Measurements from ENCODE around the gene CRYBB1.

The CRYBB1 gene

DNA sequence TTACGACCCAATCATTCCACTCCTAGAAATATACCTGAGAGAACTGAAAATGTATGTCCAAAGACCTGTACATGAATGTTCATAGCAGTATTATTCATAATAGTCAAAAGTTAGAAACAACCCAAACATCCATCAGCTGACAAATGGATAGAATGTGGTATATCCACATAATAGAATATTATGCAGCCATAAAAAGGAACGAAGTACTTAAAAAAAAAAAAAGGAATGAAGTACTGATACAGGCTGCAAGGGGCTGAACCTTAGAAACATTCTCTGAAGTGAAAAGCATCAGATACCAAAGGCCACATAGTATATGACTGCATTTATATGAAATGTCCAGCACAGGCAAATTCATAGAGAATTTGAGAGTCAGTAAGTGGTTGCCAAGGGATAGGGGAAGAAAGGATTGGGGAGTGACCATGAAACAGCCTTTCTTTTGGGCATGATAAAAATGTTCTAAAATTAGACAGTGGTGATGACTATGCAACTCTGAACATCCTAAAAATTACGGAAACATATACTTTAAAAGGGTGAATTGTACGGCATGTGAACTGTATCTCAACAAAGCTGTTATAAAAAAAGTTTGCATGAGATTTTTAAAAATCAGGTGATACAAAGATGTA lies 29.7 kb downstream of the CRYBB1 start:
- Histone ChIP-seq H3K4me2 (ENCODE audit: low read length) (no peak overlapping the region), H4K20me1 (ENCODE audit: insufficient read depth, low read length) (no peaks in the 10 kb centered on the region), H3K4me3 (ENCODE audit: low read length) (no peak overlapping the region), H3K9ac (ENCODE audit: low read length) (no peak overlapping the region), H3K36me3 (replicated peaks; ENCODE audit: low read depth, low read length) (peaks cover 6% of the 10 kb centered on the region), H3K27me3 (ENCODE audit: low read depth, low read length) (peaks cover 16% of the 10 kb centered on the region), H3K4me1 (ENCODE audit: low read length) (peaks cover 9% of the 10 kb centered on the region), H3K27ac (ENCODE audit: low read length) (no peak overlapping the region), H3K79me2 (ENCODE audit: low read length) (no peaks in the 10 kb centered on the region), H3K9me3 (ENCODE audit: insufficient read depth, low read length) (0 out of 2 replicates have a peak, but pooled peaks cover 6% of the 10 kb centered on the region), H2AFZ (ENCODE audit: low read depth, low read length) (no peak overlapping the region)
- TF ChIP-seq EZH2phosphoT487 (IDR thresholded peaks at IDR 0.05; ENCODE audit: low read depth), result no peak
- TF ChIP-seq, protein P1, sequence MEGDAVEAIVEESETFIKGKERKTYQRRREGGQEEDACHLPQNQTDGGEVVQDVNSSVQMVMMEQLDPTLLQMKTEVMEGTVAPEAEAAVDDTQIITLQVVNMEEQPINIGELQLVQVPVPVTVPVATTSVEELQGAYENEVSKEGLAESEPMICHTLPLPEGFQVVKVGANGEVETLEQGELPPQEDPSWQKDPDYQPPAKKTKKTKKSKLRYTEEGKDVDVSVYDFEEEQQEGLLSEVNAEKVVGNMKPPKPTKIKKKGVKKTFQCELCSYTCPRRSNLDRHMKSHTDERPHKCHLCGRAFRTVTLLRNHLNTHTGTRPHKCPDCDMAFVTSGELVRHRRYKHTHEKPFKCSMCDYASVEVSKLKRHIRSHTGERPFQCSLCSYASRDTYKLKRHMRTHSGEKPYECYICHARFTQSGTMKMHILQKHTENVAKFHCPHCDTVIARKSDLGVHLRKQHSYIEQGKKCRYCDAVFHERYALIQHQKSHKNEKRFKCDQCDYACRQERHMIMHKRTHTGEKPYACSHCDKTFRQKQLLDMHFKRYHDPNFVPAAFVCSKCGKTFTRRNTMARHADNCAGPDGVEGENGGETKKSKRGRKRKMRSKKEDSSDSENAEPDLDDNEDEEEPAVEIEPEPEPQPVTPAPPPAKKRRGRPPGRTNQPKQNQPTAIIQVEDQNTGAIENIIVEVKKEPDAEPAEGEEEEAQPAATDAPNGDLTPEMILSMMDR (IDR thresholded peaks at IDR 0.05; ENCODE audit: low read depth, low read length), result no peak

DNA sequence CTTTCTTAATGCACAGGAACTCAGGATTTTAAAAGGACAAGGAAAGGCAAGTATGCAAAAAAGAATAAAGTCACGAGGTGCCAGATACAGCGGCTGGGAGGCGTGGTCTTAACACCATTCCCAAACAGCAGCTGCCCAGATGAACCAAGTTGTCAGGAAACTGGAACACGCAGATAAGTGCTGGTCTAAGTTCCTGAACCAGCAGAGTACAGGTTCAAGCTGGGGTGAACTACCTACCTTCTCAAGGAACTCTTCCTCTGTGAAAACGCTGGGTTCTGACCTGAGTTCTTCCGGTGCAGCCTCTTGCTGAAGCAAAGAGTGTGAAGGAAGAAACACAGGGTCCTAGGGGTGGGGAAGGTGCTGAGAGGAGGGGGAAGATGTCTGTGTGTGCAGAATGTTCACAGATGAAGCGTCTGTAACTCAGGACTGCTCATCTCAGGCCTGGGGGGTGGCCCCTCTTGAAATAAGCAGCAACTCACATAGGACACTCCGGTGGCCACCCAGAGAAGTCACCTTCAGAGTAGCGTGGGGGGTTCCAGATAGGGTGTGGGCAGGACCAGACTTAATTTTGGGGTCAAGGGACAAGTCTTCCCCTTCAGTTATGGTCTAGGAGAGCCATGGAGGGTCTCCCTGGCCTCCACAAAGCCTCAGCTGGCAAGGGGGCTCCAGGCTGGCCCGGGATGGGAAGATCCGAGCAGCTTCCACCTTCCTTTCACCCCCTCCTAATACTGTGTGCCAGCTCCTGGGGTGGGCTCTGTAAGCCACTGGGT lies 31.1 kb downstream of the CRYBB1 start:
- Histone ChIP-seq H3K79me2 (ENCODE audit: low read length) (no peaks in the 10 kb centered on the region), H3K27ac (ENCODE audit: low read length) (no peak overlapping the region), H3K9ac (ENCODE audit: low read length) (no peak overlapping the region), H4K20me1 (ENCODE audit: insufficient read depth, low read length) (no peaks in the 10 kb centered on the region), H3K4me1 (ENCODE audit: low read length) (peaks cover 9% of the 10 kb centered on the region), H2AFZ (ENCODE audit: low read depth, low read length) (no peak overlapping the region), H3K9me3 (ENCODE audit: insufficient read depth, low read length) (0 out of 2 replicates have a peak, but pooled peaks cover 6% of the 10 kb centered on the region), H3K27me3 (ENCODE audit: low read depth, low read length) (peaks cover 4% of the 10 kb centered on the region; the same call in 1 of the 2 replicates), H3K4me3 (ENCODE audit: low read length) (no peak overlapping the region), H3K36me3 (replicated peaks; ENCODE audit: low read depth, low read length) (peaks cover 6% of the 10 kb centered on the region), H3K4me2 (ENCODE audit: low read length) (no peak overlapping the region)
- TF ChIP-seq, protein P1 (IDR thresholded peaks at IDR 0.05; ENCODE audit: low read depth, low read length), result no peak

DNA sequence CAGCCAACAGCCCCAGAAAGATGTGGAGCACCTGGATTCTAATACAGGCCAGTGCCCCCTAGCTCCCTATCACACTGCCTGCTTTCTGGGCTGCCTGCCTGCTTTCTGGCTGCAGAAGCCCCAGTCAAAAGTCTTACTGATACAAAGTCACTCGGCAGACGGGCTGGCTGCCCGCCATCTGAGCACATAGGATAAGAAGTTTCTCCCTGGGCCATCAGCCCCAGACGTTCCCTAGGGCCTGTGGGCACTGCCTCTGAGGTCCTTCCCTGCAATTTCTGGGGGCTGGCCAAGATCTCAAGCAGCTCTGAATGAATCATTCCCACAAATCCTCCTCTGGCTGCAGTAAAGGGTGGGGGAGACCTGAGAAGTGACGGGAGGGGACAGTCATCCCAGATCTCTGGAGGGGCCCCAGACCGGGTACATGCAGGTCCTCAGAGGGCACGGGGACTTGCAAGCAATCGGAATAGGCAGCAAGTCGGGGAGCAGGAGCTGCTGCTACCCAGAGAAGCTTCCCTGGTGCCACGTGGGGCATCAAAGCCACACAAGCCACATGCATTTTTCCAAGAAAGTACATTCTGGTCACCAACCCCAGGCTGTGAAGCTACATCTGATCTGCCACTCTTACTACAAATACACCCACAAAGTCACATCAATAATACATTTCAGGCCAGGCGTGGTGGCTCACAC lies 32.6 kb downstream of the CRYBB1 start:
- Histone ChIP-seq H3K27ac (ENCODE audit: low read length) (no peak overlapping the region), H4K20me1 (ENCODE audit: insufficient read depth, low read length) (no peaks in the 10 kb centered on the region), H3K27me3 (ENCODE audit: low read depth, low read length) (no peaks in the 10 kb centered on the region), H3K4me2 (ENCODE audit: low read length) (no peak overlapping the region), H2AFZ (ENCODE audit: low read depth, low read length) (no peak overlapping the region), H3K4me3 (ENCODE audit: low read length) (no peak overlapping the region), H3K9ac (ENCODE audit: low read length) (no peak overlapping the region), H3K4me1 (ENCODE audit: low read length) (peaks cover 3% of the 10 kb centered on the region; the same call in 1 of the 2 replicates), H3K9me3 (ENCODE audit: insufficient read depth, low read length) (0 out of 2 replicates have a peak, but pooled peaks cover 6% of the 10 kb centered on the region), H3K79me2 (ENCODE audit: low read length) (no peaks in the 10 kb centered on the region), H3K36me3 (replicated peaks; ENCODE audit: low read depth, low read length) (peaks cover 6% of the 10 kb centered on the region)
- TF ChIP-seq EZH2phosphoT487 (IDR thresholded peaks at IDR 0.05; ENCODE audit: low read depth), result no peak
- TF ChIP-seq, protein P1 (IDR thresholded peaks at IDR 0.05; ENCODE audit: low read depth, low read length), result no peak

DNA sequence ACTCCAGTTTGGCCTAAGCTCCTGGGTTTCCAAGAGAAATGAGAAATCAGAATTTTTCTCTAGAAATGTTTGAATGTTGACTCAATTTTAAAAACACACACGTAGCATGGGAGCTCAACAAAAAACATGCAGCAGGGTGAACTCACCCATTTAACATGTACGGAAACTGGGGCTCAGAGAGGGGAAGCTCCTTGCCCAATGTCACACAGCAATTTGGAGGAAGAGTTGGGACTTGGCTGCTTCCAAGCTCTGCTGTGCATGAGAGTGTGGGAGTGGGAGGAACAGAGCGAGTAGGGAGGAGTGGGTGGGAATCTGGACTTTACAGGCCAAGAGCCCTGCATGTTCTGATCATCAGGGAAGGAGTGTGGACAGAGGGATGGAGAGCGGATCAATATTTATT lies 33.8 kb downstream of the CRYBB1 start:
- no peak overlapping the region for H3K9ac ChIP-seq (ENCODE audit: low read length)
- TF ChIP-seq EZH2phosphoT487 (IDR thresholded peaks at IDR 0.05; ENCODE audit: low read depth), result no peak
- TF ChIP-seq, protein P1 (IDR thresholded peaks at IDR 0.05; ENCODE audit: low read depth, low read length), result no peak
- H3K4me3 ChIP-seq (ENCODE audit: low read length), result no peak overlapping the region
- H3K27ac ChIP-seq (ENCODE audit: low read length), result no peak overlapping the region
- peaks cover 6% of the 10 kb centered on the region for H3K36me3 ChIP-seq (replicated peaks; ENCODE audit: low read depth, low read length)
- 0 out of 2 replicates have a peak, but pooled peaks cover 6% of the 10 kb centered on the region for H3K9me3 ChIP-seq (ENCODE audit: insufficient read depth, low read length)
- H3K4me2 ChIP-seq (ENCODE audit: low read length), result no peak overlapping the region
- H3K4me1 ChIP-seq (ENCODE audit: low read length), result peaks cover 13% of the 10 kb centered on the region
- no peaks in the 10 kb centered on the region for H4K20me1 ChIP-seq (ENCODE audit: insufficient read depth, low read length)
- H3K79me2 ChIP-seq (ENCODE audit: low read length), result no peaks in the 10 kb centered on the region
- H2AFZ ChIP-seq (ENCODE audit: low read depth, low read length), result no peak overlapping the region
- H3K27me3 ChIP-seq (ENCODE audit: low read depth, low read length), result no peaks in the 10 kb centered on the region
